ENCODE results near the gene DCN.

- TF ChIP-seq CTCF (conservative IDR thresholded peaks at IDR 0.05; ENCODE audit: low read length), result no peak
- no peak for TF ChIP-seq EZH2phosphoT487 (IDR thresholded peaks at IDR 0.05; ENCODE audit: borderline replicate concordance)
These were observed 11.9 kb upstream of the DCN start for GRCh38 chr12:91194500-91194899.

Measured in Loucy (cell line).